Parathyroid adenoma (tissue), 2 donors: ENCODE results near the gene MRM1.

Experiments
- H2AFZ ChIP-seq: fragments of 300-600 bp; sonication (generic); one replicate; pipeline ENCODE4 v1.7.0; 2017; ENCODE audit warnings: antibody characterized with exemption, mild to moderate bottlenecking
- H3K27ac ChIP-seq: fragments of 300-600 bp; sonication (generic); one replicate; pipeline ENCODE4 v1.7.0; 2017
- H3K27me3 ChIP-seq: fragments of 300-600 bp; sonication (generic); one replicate; pipeline ENCODE4 v1.7.0; 2017; ENCODE audit warnings: low read length; ENCODE audit not compliant: control insufficient read depth, insufficient read depth
- H3K36me3 ChIP-seq: fragments of 300-600 bp; sonication (generic); one replicate; pipeline ENCODE4 v1.7.0; 2017; ENCODE audit warnings: low read length; ENCODE audit not compliant: control insufficient read depth, insufficient read depth
- H3K4me1 ChIP-seq: fragments of 300-600 bp; sonication (generic); one replicate; pipeline ENCODE4 v1.7.0; 2017; ENCODE audit warnings: control low read depth
- H3K4me2 ChIP-seq: fragments of 300-600 bp; sonication (generic); one replicate; pipeline ENCODE4 v1.7.0; 2017; ENCODE audit warnings: low read length
- H3K4me3 ChIP-seq: fragments of 300-600 bp; sonication (generic); one replicate; pipeline ENCODE4 v1.7.0; 2017; ENCODE audit warnings: low read depth, low read length
- H3K79me2 ChIP-seq: fragments of 300-600 bp; sonication (generic); one replicate; pipeline ENCODE4 v1.7.0; 2017; ENCODE audit warnings: control low read depth
- H3K9ac ChIP-seq: fragments of 300-600 bp; sonication (generic); one replicate; pipeline ENCODE4 v1.7.0; 2017; ENCODE audit warnings: mild to moderate bottlenecking
- H3K9me3 ChIP-seq: fragments of 300-600 bp; sonication (generic); one replicate; pipeline ENCODE4 v1.7.0; 2017; ENCODE audit warnings: low read length; ENCODE audit not compliant: control insufficient read depth
- CTCF ChIP-seq: fragments of 300-600 bp; sonication (generic); IDR thresholded peaks from one replicate; pipeline ENCODE4 v1.7.0; 2017; ENCODE audit warnings: antibody characterized with exemption, mild to moderate bottlenecking
- donor health status: primary hyperparathyroidism.

MRM1 gene

DNA sequence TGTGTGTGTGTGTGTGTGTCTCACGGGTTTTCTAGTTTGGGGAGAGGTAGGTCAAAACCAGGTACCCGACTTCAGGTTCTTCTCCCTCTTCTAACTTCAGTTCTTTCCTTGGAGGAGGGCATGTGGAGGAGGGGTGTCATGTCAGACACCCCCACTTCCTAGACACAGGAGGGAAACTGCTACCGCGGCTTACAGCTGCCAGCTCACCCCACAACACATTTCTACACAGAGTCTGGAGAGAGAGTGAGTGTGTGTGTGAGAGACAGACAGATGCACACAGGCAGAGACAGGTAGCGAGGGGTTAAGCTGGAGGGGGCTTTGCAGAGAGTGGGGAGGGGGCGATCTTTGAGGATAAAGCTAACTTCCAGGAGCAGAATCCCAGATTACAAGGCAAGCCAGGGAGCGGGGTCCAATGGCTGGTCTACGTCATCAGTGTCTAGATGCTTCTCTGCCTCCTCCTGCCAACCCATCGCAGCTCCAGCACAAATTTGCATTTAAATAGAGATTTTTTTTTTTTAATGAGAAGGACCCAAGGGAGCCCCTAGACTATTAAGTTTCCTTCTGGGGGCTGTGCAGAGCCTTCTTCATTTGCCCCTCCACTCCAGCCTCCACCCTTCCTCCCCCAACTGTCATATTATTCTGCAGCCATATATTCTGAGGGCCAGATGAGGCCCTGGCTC, 48.9 kb downstream of the MRM1 start:
- Histone ChIP-seq H3K4me3 (no peak overlapping the region), H3K9ac (no peak overlapping the region), H2AFZ (no peak overlapping the region), H3K27me3 (no peaks in the 10 kb centered on the region), H3K27ac (no peak overlapping the region), H3K79me2 (no peaks in the 10 kb centered on the region), H3K4me2 (no peak overlapping the region), H3K4me1 (no peaks in the 10 kb centered on the region), H3K36me3 (no peaks in the 10 kb centered on the region), H3K9me3 (no peaks in the 10 kb centered on the region)
- no peak for TF ChIP-seq CTCF

DNA sequence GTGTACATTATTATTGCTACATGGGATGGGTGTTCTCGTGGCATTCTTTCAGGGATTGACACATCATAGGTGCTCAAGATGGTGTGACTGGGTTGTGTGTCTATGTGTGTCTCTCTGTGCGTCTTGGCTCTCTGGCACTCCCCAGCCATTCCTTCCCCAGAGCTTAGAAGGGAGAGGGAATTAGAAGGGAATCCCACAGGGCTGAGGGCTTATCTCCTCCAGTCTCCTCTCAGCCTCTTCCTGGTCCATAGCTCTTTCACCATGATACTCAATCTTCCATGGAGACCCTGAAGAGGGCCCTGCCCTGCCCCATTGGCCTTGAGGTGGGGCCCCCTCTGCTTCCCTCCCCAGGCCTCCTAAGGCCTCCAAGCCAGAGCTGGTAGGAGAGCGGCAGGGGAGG, 52.0 kb downstream of the MRM1 start:
- no peaks in the 10 kb centered on the region for H3K27me3 ChIP-seq
- TF ChIP-seq CTCF: no peak
- no peaks in the 10 kb centered on the region for H3K79me2 ChIP-seq
- no peak overlapping the region for H2AFZ ChIP-seq
- H3K4me2 ChIP-seq: no peak overlapping the region
- H3K36me3 ChIP-seq: no peaks in the 10 kb centered on the region
- H3K9ac ChIP-seq: no peak overlapping the region
- H3K4me3 ChIP-seq: no peak overlapping the region
- H3K4me1 ChIP-seq: no peaks in the 10 kb centered on the region
- H3K9me3 ChIP-seq: no peaks in the 10 kb centered on the region
- H3K27ac ChIP-seq: no peak overlapping the region

GRCh38 chr17:36653856-36654255, 52.5 kb downstream of the MRM1 start:
- no peak overlapping the region for H3K4me2 ChIP-seq
- no peaks in the 10 kb centered on the region for H3K27me3 ChIP-seq
- H3K9ac ChIP-seq: no peak overlapping the region
- no peak overlapping the region for H3K27ac ChIP-seq
- TF ChIP-seq CTCF: no peak
- no peak overlapping the region for H3K4me3 ChIP-seq
- H3K36me3 ChIP-seq: no peaks in the 10 kb centered on the region
- no peak overlapping the region for H2AFZ ChIP-seq
- no peaks in the 10 kb centered on the region for H3K4me1 ChIP-seq
- no peaks in the 10 kb centered on the region for H3K9me3 ChIP-seq
- no peaks in the 10 kb centered on the region for H3K79me2 ChIP-seq

DNA sequence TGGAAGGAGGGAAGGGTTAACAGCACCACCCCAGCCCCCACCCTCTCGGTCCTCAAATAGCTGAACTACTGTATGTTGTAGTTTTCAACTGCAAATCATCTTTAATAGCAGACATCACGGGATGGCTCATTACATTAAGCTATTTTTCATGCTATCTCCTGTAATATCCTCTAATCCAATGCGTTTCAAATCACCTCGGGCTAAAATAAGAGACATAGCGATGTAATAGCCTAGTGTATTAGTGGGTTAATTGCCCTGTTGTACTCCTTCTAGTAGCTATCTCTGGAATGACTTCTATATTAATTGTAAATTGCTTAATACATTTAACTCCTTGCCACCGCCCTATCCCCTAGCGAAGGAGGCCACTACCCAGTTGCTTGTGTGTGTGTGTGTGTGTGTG, 54.3 kb downstream of the MRM1 start:
- no peaks in the 10 kb centered on the region for H3K79me2 ChIP-seq
- no peak for TF ChIP-seq CTCF
- no peak overlapping the region for H3K4me2 ChIP-seq
- H3K9ac ChIP-seq: no peak overlapping the region
- H3K27me3 ChIP-seq: no peaks in the 10 kb centered on the region
- no peaks in the 10 kb centered on the region for H3K36me3 ChIP-seq
- H3K27ac ChIP-seq: no peak overlapping the region
- no peak overlapping the region for H2AFZ ChIP-seq
- H3K9me3 ChIP-seq: no peaks in the 10 kb centered on the region
- H3K4me1 ChIP-seq: no peaks in the 10 kb centered on the region
- H3K4me3 ChIP-seq: no peak overlapping the region

- H3K4me2 ChIP-seq: peak overlapping the region; percentile 67
- no peaks in the 10 kb centered on the region for H3K4me1 ChIP-seq
- H3K4me3 ChIP-seq: peak overlapping the region; percentile 17
- peak overlapping the region; percentile 53 for H3K9ac ChIP-seq
- H3K27ac ChIP-seq: no peak overlapping the region
- H3K79me2 ChIP-seq: no peaks in the 10 kb centered on the region
- no peaks in the 10 kb centered on the region for H3K36me3 ChIP-seq
- peak overlapping the region; percentile 97 for H2AFZ ChIP-seq
- no peaks in the 10 kb centered on the region for H3K27me3 ChIP-seq
- no peak for TF ChIP-seq CTCF
- H3K9me3 ChIP-seq: no peaks in the 10 kb centered on the region
Observed at GRCh38 chr17:36657390-36657762, 56.0 kb downstream of the MRM1 start.
